Liver (tissue), 9 donors: ENCODE data around the gene ARFGAP1. TPM values are rescaled to one million over a fixed set of nuclear protein-coding genes. Genes with fewer than 3 reads are reported as not detected.

Experiments
- DNase-seq: peaks from one replicate; pipeline ENCODE4 v3.0.0-alpha.2; 2017; ENCODE audit warnings: low spot score
- H3K27ac ChIP-seq, 2 donors: one replicate each; pipeline ENCODE4 v1.7.0; 2013; ENCODE audit warnings: inconsistent platforms in 2 of 2, low read length in 2 of 2, control low read depth in 1 of 2, low read depth in 1 of 2, mild to moderate bottlenecking in 1 of 2
- H3K27me3 ChIP-seq, 4 donors: one replicate each; pipeline versions ENCODE4 v1.6.1 to v1.7.0; 2013; ENCODE audit warnings: low read length in 3 of 4, inconsistent platforms in 1 of 4, mild to moderate bottlenecking in 1 of 4, moderate library complexity in 1 of 4; ENCODE audit not compliant: control insufficient read depth in 4 of 4, insufficient read depth in 4 of 4
- H3K36me3 ChIP-seq, 4 donors: one replicate each; pipeline versions ENCODE4 v1.6.1 to v1.7.0; 2013; ENCODE audit warnings: low read length in 3 of 4, mild to moderate bottlenecking in 3 of 4, low read depth in 1 of 4, moderate library complexity in 1 of 4; ENCODE audit not compliant: control insufficient read depth in 4 of 4, insufficient read depth in 3 of 4
- H3K4me1 ChIP-seq, 4 donors: one replicate each; pipeline versions ENCODE4 v1.6.1 to v1.7.0; 2013; ENCODE audit warnings: low read length in 3 of 4, mild to moderate bottlenecking in 3 of 4, moderate library complexity in 1 of 4; ENCODE audit not compliant: control insufficient read depth in 4 of 4, insufficient read depth in 4 of 4
- H3K4me3 ChIP-seq, 3 donors: one replicate each; pipeline versions ENCODE4 v1.6.1 to v1.7.0; 2013; ENCODE audit warnings: low read length in 3 of 3, control low read depth in 1 of 3, low read depth in 1 of 3, mild to moderate bottlenecking in 1 of 3
- H3K9ac ChIP-seq, 2 donors: one replicate each; pipeline ENCODE4 v1.7.0; 2013; ENCODE audit warnings: low read length in 2 of 2, mild to moderate bottlenecking in 2 of 2, moderate library complexity in 2 of 2, control low read depth in 1 of 2, low read depth in 1 of 2
- H3K9me3 ChIP-seq, 4 donors: one replicate each; pipeline versions ENCODE4 v1.6.1 to v1.7.0; 2013; ENCODE audit warnings: low read length in 3 of 4; ENCODE audit not compliant: control insufficient read depth in 4 of 4
- EGR1 ChIP-seq, 2 donors: IDR thresholded peaks; 2 replicates each; pipeline ENCODE4 v1.6.1; 2016 to 2018; ENCODE audit warnings: antibody characterized with exemption in 2 of 2, low read depth in 2 of 2
- FOXA2 ChIP-seq: IDR thresholded peaks from 2 replicates; pipeline ENCODE4 v1.6.1; 2016; ENCODE audit warnings: antibody characterized with exemption
- GABPA ChIP-seq, 2 donors: IDR thresholded peaks in 1 of 2; conservative IDR thresholded peaks in 1 of 2; 2 replicates each; pipeline ENCODE4 v1.6.1; 2016; ENCODE audit warnings: antibody characterized with exemption in 2 of 2, mild to moderate bottlenecking in 1 of 2, moderate library complexity in 1 of 2
- HNF4A ChIP-seq, 2 donors: conservative IDR thresholded peaks; 2 replicates each; pipeline ENCODE4 v1.6.1; 2016; ENCODE audit warnings: antibody characterized with exemption in 2 of 2, mild to moderate bottlenecking in 2 of 2
- HNF4G ChIP-seq: IDR thresholded peaks from 2 replicates; pipeline ENCODE4 v1.6.1; 2016; ENCODE audit warnings: antibody characterized with exemption
- JUND ChIP-seq, 2 donors: IDR thresholded peaks; 2 replicates each; pipeline ENCODE4 v1.6.1; 2016; ENCODE audit warnings: antibody characterized with exemption in 2 of 2
- RAD21 ChIP-seq, 2 donors: IDR thresholded peaks; 2 replicates each; pipeline ENCODE4 v1.6.1; 2016; ENCODE audit warnings: antibody characterized with exemption in 2 of 2, mild to moderate bottlenecking in 2 of 2
- REST ChIP-seq: IDR thresholded peaks from 2 replicates; pipeline ENCODE4 v1.6.1; 2016; ENCODE audit warnings: antibody characterized with exemption, mild to moderate bottlenecking
- RXRA ChIP-seq, 2 donors: IDR thresholded peaks; 2 replicates each; pipeline ENCODE4 v1.6.1; 2017 to 2018; ENCODE audit warnings: antibody characterized with exemption in 2 of 2, mild to moderate bottlenecking in 1 of 2
- SP1 ChIP-seq: IDR thresholded peaks from 2 replicates; pipeline ENCODE4 v1.6.1; 2018; ENCODE audit warnings: antibody characterized with exemption, mild to moderate bottlenecking
- TAF1 ChIP-seq: conservative IDR thresholded peaks from 2 replicates; pipeline ENCODE4 v1.6.1; 2016; ENCODE audit warnings: antibody characterized with exemption, mild to moderate bottlenecking
- YY1 ChIP-seq: IDR thresholded peaks from 2 replicates; pipeline ENCODE4 v1.6.1; 2016; ENCODE audit warnings: antibody characterized with exemption, mild to moderate bottlenecking
- whole genome bisulfite sequencing: extraction: QIAGEN DNeasy Blood & Tissue Kit; methylation state at CpG from one replicate; pipeline ENCODE4 v1.1.7; 2013; 5-methylcytosine and 5-hydroxymethylcytosine counted together
- polyA plus RNA-seq, 2 donors: library from polyadenylated mRNA; stranded (reverse) in 1 of 2; unstranded in 1 of 2; fragments of 200-250 nt in 1 of 2; fragments of >200 nt in 1 of 2; fragmentation: Nextera tagmentation in 1 of 2; extraction: Ambion mirVana in 1 of 2; gene quantifications; one replicate each; pipeline versions ENCODE4 v1.2.1 to v1.2.3, GENCODE V29; 2013 to 2015
- total RNA-seq, 2 donors: library from RNA; depleted of rRNA; stranded (reverse); fragments of >200 nt; gene quantifications; one replicate each; pipeline ENCODE4 v1.2.3, GENCODE V29; 2014
- TF ChIP-seq, protein P1 (sequence below): IDR thresholded peaks from 2 replicates; pipeline ENCODE4 v1.6.1; 2016; ENCODE audit warnings: antibody characterized with exemption
- TF ChIP-seq, protein P2 (sequence below): IDR thresholded peaks from 2 replicates; pipeline ENCODE4 v1.6.1; 2016; ENCODE audit warnings: antibody characterized with exemption
- donor health status: healthy.
- donor health status: healthy.
- donor health status: healthy.
- donor health status: healthy.
- donor health status: healthy.

ARFGAP1 gene
- total and polyA plus RNA-seq, 4 donors, result 11.2 to 29.7 (median 21.8) TPM

DNA sequence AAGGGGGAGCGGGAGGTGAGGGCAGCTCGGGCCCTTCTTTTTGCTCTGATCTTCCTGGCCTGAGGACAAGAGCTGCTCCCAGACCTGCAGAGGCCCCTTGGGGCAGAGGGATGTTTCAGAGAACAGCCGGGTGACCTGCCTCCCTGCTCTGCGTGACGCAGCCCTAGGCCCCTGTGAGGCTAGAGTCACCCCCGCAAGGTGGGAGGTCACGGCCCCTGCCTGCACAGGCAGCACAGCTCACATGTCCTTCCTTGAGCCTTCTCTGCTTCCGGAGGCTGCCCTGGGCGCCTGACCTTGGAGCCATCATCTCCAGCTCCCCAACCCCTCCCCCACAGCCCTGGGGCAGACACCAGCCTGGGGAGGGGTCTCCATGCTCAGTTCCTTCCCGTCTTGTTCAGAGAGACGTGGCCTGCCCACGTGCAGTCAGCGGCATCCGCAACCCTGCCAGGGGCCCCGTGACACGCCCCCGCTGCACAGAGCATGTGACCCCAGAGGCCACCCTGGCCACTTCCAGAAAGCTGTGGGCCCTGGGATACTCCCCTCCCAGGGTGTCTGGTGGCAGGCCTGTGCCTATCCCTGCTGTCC, 37.1 kb upstream of the ARFGAP1 start, which contains the start of gene BIRC7:
Gene BIRC7 (plus strand): TSS at position 507 of the 585 bp plus-strand sequence. CDS start 192 bp downstream, outside the sequence.
- no peak within 1 kb of the TSS for H3K9ac ChIP-seq
- peaks cover 0 to 4% (median 2%) of the 10 kb centered on the region in 4 donors for H3K27me3 ChIP-seq
- TF ChIP-seq RAD21 (IDR thresholded peaks at IDR 0.05), result no peak
- no peak for TF ChIP-seq YY1
- no peak for TF ChIP-seq JUND (IDR thresholded peaks at IDR 0.05)
- no peak for TF ChIP-seq TAF1
- TF ChIP-seq HNF4G, result no peak
- TF ChIP-seq RXRA (IDR thresholded peaks at IDR 0.05), result no peak
- TF ChIP-seq, protein P1, sequence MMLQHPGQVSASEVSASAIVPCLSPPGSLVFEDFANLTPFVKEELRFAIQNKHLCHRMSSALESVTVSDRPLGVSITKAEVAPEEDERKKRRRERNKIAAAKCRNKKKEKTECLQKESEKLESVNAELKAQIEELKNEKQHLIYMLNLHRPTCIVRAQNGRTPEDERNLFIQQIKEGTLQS, result no peak
- H3K36me3 ChIP-seq, result no peaks in the 10 kb centered on the region
- H3K4me3 ChIP-seq, result no peak within 1 kb of the TSS
- H3K27ac ChIP-seq, result no peak within 1 kb of the TSS
- no peak for DNase-seq
- WGBS, result 45% methylated on average over 17 of the region's 17 CpGs
- H3K4me1 ChIP-seq, result peaks cover 0 to 4% (median 1%) of the 10 kb centered on the region in 4 donors
- H3K9me3 ChIP-seq, result no peaks in the 10 kb centered on the region

DNA sequence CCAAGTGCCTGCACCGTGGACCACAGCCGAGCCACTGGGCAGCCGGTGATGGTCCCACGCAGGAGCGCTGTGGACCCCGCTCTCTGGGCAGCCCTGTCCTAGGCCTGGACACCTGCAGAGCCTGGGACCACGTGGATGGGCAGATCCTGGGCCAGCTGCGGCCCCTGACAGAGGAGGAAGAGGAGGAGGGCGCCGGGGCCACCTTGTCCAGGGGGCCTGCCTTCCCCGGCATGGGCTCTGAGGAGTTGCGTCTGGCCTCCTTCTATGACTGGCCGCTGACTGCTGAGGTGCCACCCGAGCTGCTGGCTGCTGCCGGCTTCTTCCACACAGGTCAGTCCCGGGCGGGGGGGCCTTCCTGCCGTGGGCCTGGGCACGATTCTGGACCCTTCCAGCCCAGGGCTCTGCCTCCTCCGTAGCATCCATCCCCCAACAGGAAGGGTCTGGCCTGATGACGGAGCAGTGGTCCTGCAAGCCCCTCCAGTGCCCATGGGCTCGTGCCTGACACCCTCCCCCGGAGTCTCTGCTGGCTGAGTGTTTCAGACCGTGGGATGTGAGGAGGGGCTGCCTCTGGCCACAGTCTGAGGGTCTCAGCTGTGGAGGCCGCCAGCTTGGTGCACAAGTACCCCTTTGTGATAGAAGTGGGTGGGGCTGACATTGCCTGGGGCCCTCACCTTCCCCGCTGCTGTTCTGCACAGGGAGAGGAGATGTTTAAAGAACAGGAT, 36.3 kb upstream of the ARFGAP1 start:
- 90% methylated on average over 26 of the region's 26 CpGs for WGBS
- DNase-seq, result no peak
- Histone ChIP-seq H3K4me3 (no peak overlapping the region), H3K36me3 (no peaks in the 10 kb centered on the region), H3K27me3 (peaks cover 0 to 4% (median under 1%) of the 10 kb centered on the region in 4 donors), H3K27ac (no peak overlapping the region), H3K9ac (no peak overlapping the region), H3K9me3 (no peaks in the 10 kb centered on the region), H3K4me1 (no peaks in the 10 kb centered on the region)
- TF ChIP-seq REST, result no peak
- no peak for TF ChIP-seq SP1
- no peak for TF ChIP-seq JUND (IDR thresholded peaks at IDR 0.05)
- TF ChIP-seq, protein P1, result no peak
- TF ChIP-seq GABPA (IDR thresholded peaks at IDR 0.05 in 1 of 2, conservative IDR thresholded peaks at IDR 0.05 in 1 of 2), result no peak
- TF ChIP-seq FOXA2, result no peak
- TF ChIP-seq HNF4A (conservative IDR thresholded peaks at IDR 0.05), result no peak

DNA sequence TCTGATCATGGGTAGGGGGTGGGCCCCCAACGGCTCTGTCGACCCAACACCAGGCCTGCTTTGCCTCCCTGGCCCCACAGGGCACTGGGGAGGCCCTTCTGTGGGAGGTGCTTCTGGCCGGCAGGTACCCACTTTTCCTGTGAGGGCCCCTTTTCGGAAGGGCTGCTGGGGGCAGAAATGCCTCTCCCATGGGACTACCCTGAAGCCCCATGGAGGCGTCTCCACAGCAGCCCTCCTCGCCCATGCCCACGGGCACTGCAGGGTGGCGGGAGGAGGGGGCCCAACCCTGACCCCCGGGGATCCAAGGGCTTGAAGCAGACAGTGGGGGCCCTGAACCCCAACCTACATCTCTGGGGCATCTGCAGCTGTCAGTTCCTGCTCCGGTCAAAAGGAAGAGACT, 34.6 kb upstream of the ARFGAP1 start:
- Histone ChIP-seq H3K9ac (no peak overlapping the region), H3K4me3 (no peak overlapping the region), H3K9me3 (no peaks in the 10 kb centered on the region), H3K27ac (no peak overlapping the region), H3K36me3 (no peaks in the 10 kb centered on the region), H3K4me1 (no peaks in the 10 kb centered on the region), H3K27me3 (peaks cover 0 to 4% (median 0%) of the 10 kb centered on the region in 4 donors)
- no peak for DNase-seq
- TF ChIP-seq HNF4G, result no peak
- TF ChIP-seq FOXA2, result no peak
- TF ChIP-seq RXRA (IDR thresholded peaks at IDR 0.05), result no peak
- no peak for TF ChIP-seq GABPA (IDR thresholded peaks at IDR 0.05 in 1 of 2, conservative IDR thresholded peaks at IDR 0.05 in 1 of 2)
- TF ChIP-seq, protein P2, sequence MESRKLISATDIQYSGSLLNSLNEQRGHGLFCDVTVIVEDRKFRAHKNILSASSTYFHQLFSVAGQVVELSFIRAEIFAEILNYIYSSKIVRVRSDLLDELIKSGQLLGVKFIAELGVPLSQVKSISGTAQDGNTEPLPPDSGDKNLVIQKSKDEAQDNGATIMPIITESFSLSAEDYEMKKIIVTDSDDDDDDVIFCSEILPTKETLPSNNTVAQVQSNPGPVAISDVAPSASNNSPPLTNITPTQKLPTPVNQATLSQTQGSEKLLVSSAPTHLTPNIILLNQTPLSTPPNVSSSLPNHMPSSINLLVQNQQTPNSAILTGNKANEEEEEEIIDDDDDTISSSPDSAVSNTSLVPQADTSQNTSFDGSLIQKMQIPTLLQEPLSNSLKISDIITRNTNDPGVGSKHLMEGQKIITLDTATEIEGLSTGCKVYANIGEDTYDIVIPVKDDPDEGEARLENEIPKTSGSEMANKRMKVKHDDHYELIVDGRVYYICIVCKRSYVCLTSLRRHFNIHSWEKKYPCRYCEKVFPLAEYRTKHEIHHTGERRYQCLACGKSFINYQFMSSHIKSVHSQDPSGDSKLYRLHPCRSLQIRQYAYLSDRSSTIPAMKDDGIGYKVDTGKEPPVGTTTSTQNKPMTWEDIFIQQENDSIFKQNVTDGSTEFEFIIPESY, result no peak
- TF ChIP-seq HNF4A (conservative IDR thresholded peaks at IDR 0.05), result no peak
- TF ChIP-seq TAF1, result no peak
- no peak for TF ChIP-seq SP1
- TF ChIP-seq EGR1 (IDR thresholded peaks at IDR 0.05; ENCODE audit: low read depth in 2 of 2), result no peak
- WGBS, result 83% methylated on average over 10 of the region's 10 CpGs
